BLaER1 treated with 17β-estradiol and CSF1 and Interleukin-3, amounts not matched to agents 10 nM and 100 nM (cell line): ENCODE measurements around the gene MTNR1A.

Experiments
- H3K27ac ChIP-seq, 11 experiments: shearing (Covaris generic); formaldehyde crosslinking; 2 replicates each; pipeline ENCODE4 v1.8.1; 2022
- H3K27me3 ChIP-seq, 11 experiments: shearing (Covaris generic); formaldehyde crosslinking; 2 replicates each; pipeline ENCODE4 v1.8.1; 2022
- H3K36me3 ChIP-seq, 11 experiments: shearing (Covaris generic); formaldehyde crosslinking; 2 replicates each; pipeline ENCODE4 v1.8.1; 2022
- H3K4me1 ChIP-seq, 10 experiments: shearing (Covaris generic); formaldehyde crosslinking; 2 replicates each; pipeline ENCODE4 v1.8.1; 2022
- H3K4me2 ChIP-seq, 11 experiments: shearing (Covaris generic); formaldehyde crosslinking; 2 replicates each; pipeline ENCODE4 v1.8.1; 2022
- H3K4me3 ChIP-seq, 10 experiments: shearing (Covaris generic); formaldehyde crosslinking; 2 replicates each; pipeline ENCODE4 v1.8.1; 2022
- H3K9ac ChIP-seq, 11 experiments: shearing (Covaris generic); formaldehyde crosslinking; 2 replicates each; pipeline ENCODE4 v1.8.1; 2022
- H3K9me3 ChIP-seq, 11 experiments: shearing (Covaris generic); formaldehyde crosslinking; replicated peaks in 1 of 11; 2 replicates each; pipeline ENCODE4 v1.8.1; 2022
- H4K20me1 ChIP-seq, 11 experiments: shearing (Covaris generic); formaldehyde crosslinking; 2 replicates each; pipeline ENCODE4 v1.8.1; 2022
- Cebpa-rat ChIP-seq, 11 experiments: shearing (Covaris generic); IDR thresholded peaks; 2 replicates each; pipeline ENCODE4 v1.8.1; 2022

Gene MTNR1A

DNA sequence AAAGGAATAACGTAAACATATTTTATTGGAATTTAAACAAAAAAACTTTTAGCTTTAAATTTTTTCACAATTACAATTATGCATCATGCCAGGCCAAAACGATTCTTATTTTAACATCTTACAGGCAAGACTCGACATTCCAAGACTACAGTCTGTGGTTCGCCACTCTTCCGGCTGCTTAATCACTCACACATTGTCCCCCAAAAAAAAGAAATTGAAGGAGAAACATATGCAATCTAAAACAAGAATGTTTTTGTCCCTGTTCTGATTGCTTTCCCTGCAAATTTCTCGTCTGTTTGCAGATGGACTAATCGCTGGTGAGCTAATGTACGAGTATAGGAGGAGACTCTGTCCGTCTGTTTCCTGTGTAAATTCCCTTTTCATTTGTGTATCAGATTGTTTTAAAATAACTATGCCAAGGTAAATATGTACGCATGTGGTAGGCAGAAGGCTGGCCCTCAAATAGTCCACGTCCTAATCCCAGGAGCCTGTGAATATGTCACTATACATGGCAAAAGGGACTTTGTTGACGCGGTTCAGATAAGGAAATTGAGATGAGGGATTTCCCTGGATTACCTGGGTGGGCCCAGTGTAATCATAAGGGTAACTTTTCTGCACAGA is 37.7 kb upstream of the MTNR1A start:
- Histone ChIP-seq H4K20me1 (peaks cover 0 to 47% (median 0%) of the 10 kb centered on the region in 11 experiments; a peak in 5 of 22 replicates), H3K9ac (no peak overlapping the region), H3K27me3 (no peaks in the 10 kb centered on the region), H3K4me2 (no peak overlapping the region), H3K27ac (no peak overlapping the region), H3K36me3 (peaks cover 48 to 100% (median 94%) of the 10 kb centered on the region in 11 experiments), H3K4me1 (0 out of 20 replicates have a peak, but pooled peaks cover 0 to 8% (median 0%) of the 10 kb centered on the region in 10 experiments), H3K4me3 (no peak overlapping the region), H3K9me3 (no peaks in the 10 kb centered on the region)
- TF ChIP-seq Cebpa-rat (IDR thresholded peaks at IDR 0.05), result no peak

DNA sequence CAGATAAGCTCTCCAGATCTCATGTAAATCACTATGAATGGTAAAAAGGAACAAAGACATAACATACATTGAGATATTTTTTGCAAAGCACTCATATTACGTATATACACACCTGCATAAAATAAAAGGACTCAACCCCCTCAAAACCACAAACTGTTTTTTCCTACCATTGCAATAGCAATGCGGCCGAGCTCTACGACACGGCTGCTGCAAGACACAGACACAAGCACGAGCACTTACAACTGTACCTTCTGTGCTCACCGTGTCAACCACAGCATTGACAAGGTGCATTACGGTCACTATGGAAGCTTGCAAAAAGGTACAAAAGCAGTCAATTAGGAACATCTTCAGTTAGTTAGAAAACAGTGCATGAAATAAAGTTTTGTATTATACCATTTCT is 37.1 kb upstream of the MTNR1A start:
- H3K9ac ChIP-seq, result no peak overlapping the region
- no peak for TF ChIP-seq Cebpa-rat (IDR thresholded peaks at IDR 0.05)
- H3K4me1 ChIP-seq, result 0 out of 20 replicates have a peak, but pooled peaks cover 0 to 8% (median 0%) of the 10 kb centered on the region in 10 experiments
- no peaks in the 10 kb centered on the region for H3K27me3 ChIP-seq
- H3K9me3 ChIP-seq, result no peaks in the 10 kb centered on the region
- peaks cover 42 to 100% (median 93%) of the 10 kb centered on the region in 11 experiments for H3K36me3 ChIP-seq
- no peak overlapping the region for H3K27ac ChIP-seq
- H4K20me1 ChIP-seq, result peaks cover 0 to 48% (median 0%) of the 10 kb centered on the region in 11 experiments; a peak in 5 of 22 replicates
- no peak overlapping the region for H3K4me2 ChIP-seq
- H3K4me3 ChIP-seq, result no peak overlapping the region

DNA sequence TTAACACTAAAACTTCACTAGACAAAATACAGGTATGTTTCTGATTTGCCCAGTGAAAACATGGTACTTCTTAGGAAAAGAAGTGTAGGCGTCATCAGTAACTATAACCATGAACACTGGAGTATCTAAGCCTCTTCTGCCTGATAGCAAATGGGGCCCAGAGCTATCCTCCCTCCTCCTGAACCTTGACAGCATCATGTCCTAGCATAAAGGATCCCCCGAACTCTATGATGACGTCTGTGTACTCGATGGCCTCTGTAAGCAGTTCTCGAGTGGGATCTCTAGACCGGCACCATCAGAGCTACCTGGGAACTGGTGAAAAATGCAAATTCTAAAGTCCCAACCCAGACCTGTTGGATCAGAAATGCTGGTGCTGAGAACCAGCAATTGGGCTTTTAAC is 36.3 kb upstream of the MTNR1A start:
- Histone ChIP-seq H3K4me2 (no peak overlapping the region), H3K4me3 (no peak overlapping the region), H3K9ac (no peak overlapping the region), H3K36me3 (peaks cover 34 to 95% (median 90%) of the 10 kb centered on the region in 11 experiments), H3K9me3 (no peaks in the 10 kb centered on the region), H3K27ac (no peak overlapping the region), H3K27me3 (no peaks in the 10 kb centered on the region), H4K20me1 (peaks cover 0 to 48% (median 0%) of the 10 kb centered on the region in 11 experiments; a peak in 5 of 22 replicates), H3K4me1 (0 out of 20 replicates have a peak, but pooled peaks cover 0 to 8% (median 0%) of the 10 kb centered on the region in 10 experiments)
- no peak for TF ChIP-seq Cebpa-rat (IDR thresholded peaks at IDR 0.05)

DNA sequence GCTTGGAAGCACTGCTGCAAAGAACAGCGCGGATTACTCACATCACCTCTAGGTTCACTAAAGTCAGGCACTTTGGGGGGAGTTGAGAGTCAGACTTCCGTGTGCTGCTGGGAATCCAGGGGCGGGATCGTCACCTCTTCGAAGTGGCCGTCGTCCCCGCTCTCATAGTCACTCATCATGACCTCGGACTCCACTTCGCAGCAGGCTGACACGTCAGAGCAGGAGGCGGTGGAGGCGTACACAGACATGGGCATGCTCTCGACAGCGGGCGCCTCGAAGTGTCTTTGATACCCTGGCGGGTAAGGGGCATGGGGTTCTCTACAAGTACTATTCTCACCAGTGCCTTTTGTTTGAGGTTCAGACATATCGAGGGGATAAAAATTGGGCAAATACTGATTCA is 33.1 kb upstream of the MTNR1A start:
- peaks cover 19 to 98% (median 93%) of the 10 kb centered on the region in 11 experiments for H3K36me3 ChIP-seq
- peaks cover 0 to 52% (median 0%) of the 10 kb centered on the region in 11 experiments; a peak in 4 of 22 replicates for H4K20me1 ChIP-seq
- H3K9ac ChIP-seq, result no peak overlapping the region
- TF ChIP-seq Cebpa-rat (IDR thresholded peaks at IDR 0.05), result no peak
- no peak overlapping the region for H3K27ac ChIP-seq
- peaks cover 0 to 6% (median 3%) of the 10 kb centered on the region in 11 experiments; a peak in 7 of 22 replicates for H3K9me3 ChIP-seq
- no peak overlapping the region for H3K4me2 ChIP-seq
- 0 out of 20 replicates have a peak, but pooled peaks cover 0 to 8% (median 0%) of the 10 kb centered on the region in 10 experiments for H3K4me1 ChIP-seq
- H3K4me3 ChIP-seq, result no peak overlapping the region
- no peaks in the 10 kb centered on the region for H3K27me3 ChIP-seq

DNA sequence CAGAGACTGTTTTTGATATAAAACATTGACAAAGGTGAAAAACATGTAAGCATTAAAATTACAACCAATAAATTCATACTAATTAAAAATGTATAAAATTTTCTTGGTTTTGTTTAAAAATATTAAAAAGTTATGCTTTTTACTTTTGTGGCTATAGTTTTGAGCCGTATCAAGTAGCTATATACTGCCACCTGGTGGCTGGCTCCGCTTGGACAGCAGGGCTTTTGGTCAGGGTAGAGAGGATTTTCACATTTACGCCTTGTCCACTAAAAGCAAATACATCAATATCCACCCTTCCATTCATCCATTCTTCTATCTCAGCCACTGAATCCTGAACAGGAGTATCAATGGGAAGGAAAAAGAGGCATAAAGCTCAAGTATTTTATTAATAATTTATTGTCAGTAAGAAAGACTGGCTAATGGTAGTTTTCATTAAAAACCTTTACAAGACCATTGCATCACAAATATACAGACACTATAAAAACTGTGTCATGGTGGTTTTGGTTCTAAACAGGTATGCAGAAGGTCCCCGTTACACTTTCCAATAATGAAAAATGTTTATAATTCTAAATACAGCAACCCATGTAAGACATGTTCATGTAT is 32.1 kb upstream of the MTNR1A start:
- H3K4me2 ChIP-seq, result no peak overlapping the region
- H3K27me3 ChIP-seq, result no peaks in the 10 kb centered on the region
- H3K4me3 ChIP-seq, result no peak overlapping the region
- TF ChIP-seq Cebpa-rat (IDR thresholded peaks at IDR 0.05), result no peak
- H3K27ac ChIP-seq, result no peak overlapping the region
- 0 out of 20 replicates have a peak, but pooled peaks cover 0 to 8% (median 0%) of the 10 kb centered on the region in 10 experiments for H3K4me1 ChIP-seq
- H3K9me3 ChIP-seq, result peaks cover 4 to 14% (median 10%) of the 10 kb centered on the region in 11 experiments; a peak in 16 of 22 replicates
- H3K9ac ChIP-seq, result no peak overlapping the region
- peaks cover 20 to 98% (median 93%) of the 10 kb centered on the region in 11 experiments for H3K36me3 ChIP-seq
- peaks cover 0 to 45% (median 0%) of the 10 kb centered on the region in 11 experiments; a peak in 4 of 22 replicates for H4K20me1 ChIP-seq

DNA sequence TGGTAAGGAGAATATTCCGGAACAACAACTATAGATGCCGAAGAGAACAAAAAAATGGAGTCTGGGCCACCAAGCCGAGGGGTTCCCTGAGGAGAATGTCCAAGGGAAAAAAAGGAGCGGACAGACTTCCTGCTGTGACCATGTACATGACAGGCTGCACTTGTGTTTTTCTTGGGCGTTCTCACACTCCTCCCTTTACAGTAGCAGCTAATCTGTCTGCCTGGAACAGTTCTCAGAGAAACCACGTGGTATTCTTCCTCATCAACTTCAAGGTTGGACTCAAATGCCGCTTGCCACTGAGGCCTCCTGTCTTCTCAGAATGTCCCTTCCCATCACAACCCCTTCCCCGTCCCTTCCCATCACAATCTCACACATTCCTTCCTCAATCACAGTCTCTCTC is 30.8 kb upstream of the MTNR1A start:
- no peak for TF ChIP-seq Cebpa-rat (IDR thresholded peaks at IDR 0.05)
- 0 out of 20 replicates have a peak, but pooled peaks cover 0 to 8% (median 0%) of the 10 kb centered on the region in 10 experiments for H3K4me1 ChIP-seq
- H3K4me2 ChIP-seq, result no peak overlapping the region
- H3K9ac ChIP-seq, result no peak overlapping the region
- H3K9me3 ChIP-seq, result peaks cover 9 to 21% (median 17%) of the 10 kb centered on the region in 11 experiments; a peak in 17 of 22 replicates
- peaks cover 0 to 37% (median 0%) of the 10 kb centered on the region in 11 experiments; a peak in 4 of 22 replicates for H4K20me1 ChIP-seq
- H3K36me3 ChIP-seq, result peaks cover 19 to 96% (median 86%) of the 10 kb centered on the region in 11 experiments
- no peak overlapping the region for H3K27ac ChIP-seq
- no peak overlapping the region for H3K4me3 ChIP-seq
- H3K27me3 ChIP-seq, result no peaks in the 10 kb centered on the region

DNA sequence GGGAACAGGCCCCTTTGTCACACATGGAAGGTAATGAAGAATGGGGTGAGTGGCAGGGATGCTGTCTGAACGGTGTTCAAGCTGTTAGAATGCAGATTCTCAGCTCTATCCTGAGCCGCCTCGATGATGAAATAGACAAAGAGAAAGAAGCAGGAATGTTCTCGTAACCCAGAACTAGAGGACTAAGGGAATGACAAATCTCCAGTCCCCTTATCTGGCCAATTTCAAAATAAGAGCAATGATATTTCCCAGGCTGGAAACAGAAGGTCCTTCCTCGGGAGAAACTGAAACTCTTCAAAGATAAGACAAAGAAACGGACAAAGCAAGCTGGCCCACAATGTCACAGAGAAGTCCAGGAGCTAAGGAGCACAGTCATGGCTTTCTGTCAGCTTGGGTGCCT is 29.5 kb upstream of the MTNR1A start:
- no peak overlapping the region for H3K4me2 ChIP-seq
- peaks cover 19 to 92% (median 73%) of the 10 kb centered on the region in 11 experiments for H3K36me3 ChIP-seq
- H3K27me3 ChIP-seq, result no peaks in the 10 kb centered on the region

DNA sequence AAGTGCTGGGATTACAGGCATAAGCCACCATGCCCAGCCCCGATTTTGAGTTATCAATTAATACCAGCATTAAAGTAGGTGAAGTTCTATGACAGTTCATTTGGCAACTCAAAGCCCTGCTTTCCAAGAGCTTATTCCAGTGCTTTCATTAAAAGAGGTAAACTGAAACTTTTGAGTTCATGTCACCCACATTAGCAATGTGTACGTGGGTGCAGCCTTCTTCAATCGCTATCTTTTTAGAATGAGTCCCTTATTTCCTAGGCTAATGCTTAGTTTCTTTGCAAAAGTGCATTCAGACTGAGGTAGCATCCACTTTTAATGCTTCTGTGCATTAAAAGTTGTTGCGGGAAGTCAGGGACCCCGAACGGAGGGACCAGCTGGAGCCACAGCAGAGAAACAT is 26.1 kb upstream of the MTNR1A start:
- Histone ChIP-seq H3K36me3 (peaks cover 12 to 64% (median 41%) of the 10 kb centered on the region in 11 experiments), H3K4me2 (no peak overlapping the region), H3K27ac (no peak overlapping the region), H3K4me1 (no peaks in the 10 kb centered on the region), H4K20me1 (peaks cover 0 to 8% (median 0%) of the 10 kb centered on the region in 11 experiments; a peak in 3 of 22 replicates), H3K27me3 (no peaks in the 10 kb centered on the region), H3K9me3 (peaks cover 9 to 21% (median 17%) of the 10 kb centered on the region in 11 experiments; a peak in 17 of 22 replicates), H3K9ac (no peak overlapping the region), H3K4me3 (no peak overlapping the region)
- no peak for TF ChIP-seq Cebpa-rat (IDR thresholded peaks at IDR 0.05)

More for the DNA sequence above, 29.5 kb upstream of the MTNR1A start:
- Histone ChIP-seq H3K27ac (no peak overlapping the region; a peak in 1 of 22 replicates), H3K4me3 (no peak overlapping the region), H3K9me3 (peaks cover 9 to 21% (median 17%) of the 10 kb centered on the region in 11 experiments; a peak in 17 of 22 replicates), H3K4me1 (no peaks in the 10 kb centered on the region), H3K9ac (no peak overlapping the region), H4K20me1 (peaks cover 0 to 26% (median 0%) of the 10 kb centered on the region in 11 experiments; a peak in 5 of 22 replicates)
- TF ChIP-seq Cebpa-rat (IDR thresholded peaks at IDR 0.05), result no peak

DNA sequence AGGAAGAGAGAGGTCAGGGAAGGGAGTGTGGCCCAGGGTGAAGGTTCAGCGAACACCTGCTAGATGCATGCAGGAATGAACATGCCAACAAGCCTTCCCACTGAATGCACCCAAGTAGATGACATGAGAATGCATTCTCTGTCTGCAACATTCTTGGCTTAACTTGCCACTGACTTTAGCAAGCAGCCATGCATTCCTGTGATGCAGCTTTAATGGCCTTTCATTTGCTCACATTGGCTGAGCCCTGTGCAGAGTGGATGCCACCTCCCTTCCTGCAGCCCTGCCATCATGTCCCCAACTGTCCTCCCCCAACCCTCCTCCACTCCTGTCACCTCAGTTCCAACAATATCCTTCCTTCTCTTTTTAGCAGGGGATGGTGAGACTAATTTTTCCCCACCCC is 25.3 kb upstream of the MTNR1A start:
- Histone ChIP-seq H3K9ac (no peak overlapping the region), H3K27me3 (no peaks in the 10 kb centered on the region), H3K4me3 (no peak overlapping the region), H3K27ac (no peak overlapping the region), H4K20me1 (peaks cover 0 to 8% (median 0%) of the 10 kb centered on the region in 11 experiments; a peak in 2 of 22 replicates), H3K4me1 (no peaks in the 10 kb centered on the region), H3K9me3 (peaks cover 9 to 21% (median 17%) of the 10 kb centered on the region in 11 experiments; a peak in 17 of 22 replicates), H3K4me2 (no peak overlapping the region), H3K36me3 (peaks cover 12 to 57% (median 35%) of the 10 kb centered on the region in 11 experiments)
- no peak for TF ChIP-seq Cebpa-rat (IDR thresholded peaks at IDR 0.05)
